Adrenal gland (tissue), 12 donors: ENCODE data around the gene STXBP5. TPM values are rescaled to one million over a fixed set of nuclear protein-coding genes. Genes with fewer than 3 reads are reported as not detected.

Source experiments
- DNase-seq, 7 donors: peaks; one replicate each; pipeline ENCODE4 v3.0.0-alpha.2; 2019 to 2020
- H3K27ac ChIP-seq, 5 donors: fragments of 200-600 bp; sonication (generic) in 4 of 5; 1 replicate in 3 of 5; 2 replicates in 2 of 5; pipeline versions ENCODE4 v1.5.1 to v1.8.0; 2016 to 2020; ENCODE audit warnings: mild to moderate bottlenecking in 1 of 5
- H3K27me3 ChIP-seq: fragments of 200-600 bp; 2 replicates; pipeline ENCODE4 v1.8.0; 2021
- H3K36me3 ChIP-seq, 2 donors: fragments of 200-600 bp; replicated peaks in 1 of 2; 1 replicate in 1 of 2; 2 replicates in 1 of 2; pipeline versions ENCODE4 v1.5.1 to v1.8.0; 2018 to 2022
- H3K4me1 ChIP-seq, 2 donors: fragments of 200-600 bp; replicated peaks in 1 of 2; 1 replicate in 1 of 2; 2 replicates in 1 of 2; pipeline versions ENCODE4 v1.5.1 to v1.8.0; 2018 to 2021
- H3K4me3 ChIP-seq, 4 donors: fragments of 200-600 bp; sonication (generic) in 3 of 4; one replicate each; pipeline ENCODE4 v1.5.1; 2016 to 2018
- H3K9me3 ChIP-seq, 3 donors: fragments of 200-600 bp; sonication (generic) in 1 of 3; replicated peaks in 1 of 3; 1 replicate in 2 of 3; 2 replicates in 1 of 3; pipeline versions ENCODE4 v1.5.1 to v1.8.0; 2016 to 2021
- POLR2A ChIP-seq, 2 donors: fragments of 450-650 bp; IDR thresholded peaks; one replicate each; pipeline ENCODE4 v1.6.1; 2017; ENCODE audit warnings: antibody characterized with exemption in 2 of 2, mild to moderate bottlenecking in 2 of 2, moderate library complexity in 1 of 2
- WGBS, 4 donors: extraction: QIAGEN DNeasy Blood & Tissue Kit in 2 of 4; methylation state at CpG; one replicate each; pipeline versions ENCODE4 v1.1.5 to v1.1.7; 2013 to 2017; 5-methylcytosine and 5-hydroxymethylcytosine counted together
- intact Hi-C, 2 donors: fragments of 100-400 bp; cut with DNase I; formaldehyde crosslinking; loops; one replicate each; pipeline versions ENCODE4 v1.14.1 to v1.15.0; 2022 to 2023
- polyA plus RNA-seq, 3 donors: library from polyadenylated mRNA; stranded (reverse); fragments of 200-250 nt in 2 of 3; fragments of 350-450 nt in 1 of 3; fragmentation: Illumina TruSeq in 1 of 3; extraction: RNeasy Lipid Tissue Mini Kit (QIAGEN cat#74804) in 1 of 3; gene quantifications; one replicate each; pipeline ENCODE4 v1.2.3, GENCODE V29; 2013 to 2014
- total RNA-seq, 9 donors: library from RNA; depleted of rRNA in 4 of 9; stranded (reverse); fragments of >200 nt in 4 of 9; fragments of 120-200 nt in 1 of 9; fragmentation: NEBNext Ultra II Directional in 1 of 9; extraction: Animal tissue kit (Norgen Biotek cat#: 25700) in 1 of 9; gene quantifications; one replicate each; pipeline versions ENCODE4 v1.1.0 to v1.2.4, GENCODE V29; 2013 to 2023
- TF ChIP-seq, protein P1 (sequence below), 6 experiments: fragments of 450-650 bp in 4 of 6; fragments of 200-600 bp in 2 of 6; sonication (generic) in 1 of 6; IDR thresholded peaks; 1 replicate in 5 of 6; 2 replicates in 1 of 6; pipeline versions ENCODE4 v1.5.1 to v1.8.0; 2016 to 2021; ENCODE audit warnings: antibody characterized with exemption in 6 of 6, mild to moderate bottlenecking in 2 of 6, moderate library complexity in 1 of 6
- donor health status: healthy with polysubstance abuse.
- donor health status: Bipolar disorder and iron deficiency.
- donor health status: DM: yes; HTN: yes; CAD: no.
- donor health status: DM: no; HTN: no; CAD: no.
- donor health status: DM: no; HTN: no; CAD: no.
- donor health status: DM: yes; HTN: yes; CAD: no.

STXBP5 gene
- total and polyA plus RNA-seq, 12 donors, result 18.0 to 66.3 (median 30.1) TPM

DNA sequence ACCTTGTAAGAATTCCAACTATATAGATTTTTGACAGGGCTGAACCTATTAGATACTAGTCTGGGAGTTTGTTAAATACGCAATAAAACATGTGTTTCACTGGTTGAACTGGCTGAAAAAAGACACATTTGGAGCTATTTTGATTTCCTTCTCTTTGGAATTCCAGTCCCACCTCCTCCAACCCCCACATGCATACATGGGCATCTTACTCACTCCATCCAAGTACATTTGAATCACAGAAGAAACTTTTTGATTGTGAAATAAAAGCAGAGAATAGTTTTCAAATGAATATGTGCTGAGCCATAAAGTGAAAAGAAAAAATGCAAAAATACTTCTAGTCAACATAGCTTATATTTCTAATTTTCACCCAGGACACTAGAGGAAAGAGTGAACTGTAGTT lies 33.9 kb upstream of the STXBP5 start:
- H3K4me1 ChIP-seq, result no peaks in the 10 kb centered on the region
- intact Hi-C loops, result no loop called here
- H3K9me3 ChIP-seq, result no peaks in the 10 kb centered on the region
- H3K36me3 ChIP-seq, result no peaks in the 10 kb centered on the region
- H3K27me3 ChIP-seq, result no peaks in the 10 kb centered on the region
- no peak overlapping the region for H3K27ac ChIP-seq
- 88 to 97% (median 93%) methylated on average over 1 of the region's 1 CpG for WGBS, 4 donors
- H3K4me3 ChIP-seq, result no peak overlapping the region
- DNase-seq, result no peak
- TF ChIP-seq POLR2A (IDR thresholded peaks at IDR 0.05), result no peak
- TF ChIP-seq, protein P1, sequence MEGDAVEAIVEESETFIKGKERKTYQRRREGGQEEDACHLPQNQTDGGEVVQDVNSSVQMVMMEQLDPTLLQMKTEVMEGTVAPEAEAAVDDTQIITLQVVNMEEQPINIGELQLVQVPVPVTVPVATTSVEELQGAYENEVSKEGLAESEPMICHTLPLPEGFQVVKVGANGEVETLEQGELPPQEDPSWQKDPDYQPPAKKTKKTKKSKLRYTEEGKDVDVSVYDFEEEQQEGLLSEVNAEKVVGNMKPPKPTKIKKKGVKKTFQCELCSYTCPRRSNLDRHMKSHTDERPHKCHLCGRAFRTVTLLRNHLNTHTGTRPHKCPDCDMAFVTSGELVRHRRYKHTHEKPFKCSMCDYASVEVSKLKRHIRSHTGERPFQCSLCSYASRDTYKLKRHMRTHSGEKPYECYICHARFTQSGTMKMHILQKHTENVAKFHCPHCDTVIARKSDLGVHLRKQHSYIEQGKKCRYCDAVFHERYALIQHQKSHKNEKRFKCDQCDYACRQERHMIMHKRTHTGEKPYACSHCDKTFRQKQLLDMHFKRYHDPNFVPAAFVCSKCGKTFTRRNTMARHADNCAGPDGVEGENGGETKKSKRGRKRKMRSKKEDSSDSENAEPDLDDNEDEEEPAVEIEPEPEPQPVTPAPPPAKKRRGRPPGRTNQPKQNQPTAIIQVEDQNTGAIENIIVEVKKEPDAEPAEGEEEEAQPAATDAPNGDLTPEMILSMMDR (IDR thresholded peaks at IDR 0.05), result no peak

DNA sequence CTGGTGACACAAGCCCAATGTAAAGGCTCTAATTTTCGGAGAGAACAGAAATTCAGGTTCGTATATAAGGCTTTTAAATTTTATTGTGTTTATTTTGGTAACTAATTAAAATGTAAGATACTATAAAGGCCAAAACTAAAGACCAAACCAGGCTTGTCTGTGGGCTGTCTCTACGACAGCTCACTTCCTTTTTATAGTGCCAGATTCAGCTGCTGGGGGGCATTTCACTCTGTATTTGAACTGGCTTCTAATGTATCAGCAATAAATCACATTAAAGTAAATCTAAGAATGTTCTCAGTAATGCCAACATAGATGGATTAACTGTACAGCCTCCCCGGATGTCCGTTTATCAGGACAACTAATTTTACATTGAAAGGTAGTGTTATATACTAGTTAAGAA lies 31.1 kb upstream of the STXBP5 start:
- no peaks in the 10 kb centered on the region for H3K36me3 ChIP-seq
- H3K27ac ChIP-seq, result no peak overlapping the region
- TF ChIP-seq POLR2A (IDR thresholded peaks at IDR 0.05), result no peak
- TF ChIP-seq, protein P1 (IDR thresholded peaks at IDR 0.05), result no peak
- H3K4me1 ChIP-seq, result no peaks in the 10 kb centered on the region
- intact Hi-C loops, result no loop called here
- DNase-seq, result no peak
- no peaks in the 10 kb centered on the region for H3K9me3 ChIP-seq
- H3K27me3 ChIP-seq, result no peaks in the 10 kb centered on the region
- no peak overlapping the region for H3K4me3 ChIP-seq
- 79 to 87% (median 84%) methylated on average over 5 of the region's 5 CpGs for WGBS, 4 donors

DNA sequence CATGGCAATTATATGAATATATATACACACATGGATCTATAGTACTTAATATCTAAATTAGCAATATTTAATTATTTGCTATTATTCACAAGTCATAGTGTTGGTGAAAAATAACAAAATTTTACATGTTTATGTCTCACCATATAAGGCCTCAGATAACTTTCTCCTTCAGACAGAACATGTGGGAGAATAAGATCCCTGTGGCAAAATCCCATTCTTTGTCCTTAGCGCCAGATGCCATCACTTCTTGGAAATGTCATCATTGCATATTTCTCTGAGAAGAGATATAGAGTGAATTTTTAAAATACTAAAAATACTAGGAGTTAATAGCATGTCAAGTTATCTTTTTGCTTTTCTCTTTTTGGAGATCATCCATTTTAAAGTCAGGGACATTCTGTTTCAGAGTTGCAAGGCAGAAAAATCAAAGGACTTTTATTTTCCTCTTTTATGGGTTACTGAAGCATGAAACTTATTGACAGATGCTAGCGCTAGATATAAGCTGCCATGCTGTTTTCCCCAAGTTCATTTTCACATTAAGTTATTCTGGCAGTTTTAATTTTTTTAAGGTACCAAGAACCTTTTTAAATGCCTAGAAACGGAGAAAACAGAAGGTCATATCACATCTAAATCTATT lies 30.4 kb upstream of the STXBP5 start:
- no peak for DNase-seq
- Histone ChIP-seq H3K9me3 (no peaks in the 10 kb centered on the region), H3K4me3 (no peak overlapping the region), H3K27me3 (no peaks in the 10 kb centered on the region), H3K4me1 (no peaks in the 10 kb centered on the region), H3K36me3 (no peaks in the 10 kb centered on the region), H3K27ac (no peak overlapping the region)
- intact Hi-C loops, result no loop called here
- 90 to 93% (median 91%) methylated on average over 3 of the region's 3 CpGs for whole genome bisulfite sequencing, 4 donors
- TF ChIP-seq, protein P1 (IDR thresholded peaks at IDR 0.05), result no peak
- no peak for TF ChIP-seq POLR2A (IDR thresholded peaks at IDR 0.05)

DNA sequence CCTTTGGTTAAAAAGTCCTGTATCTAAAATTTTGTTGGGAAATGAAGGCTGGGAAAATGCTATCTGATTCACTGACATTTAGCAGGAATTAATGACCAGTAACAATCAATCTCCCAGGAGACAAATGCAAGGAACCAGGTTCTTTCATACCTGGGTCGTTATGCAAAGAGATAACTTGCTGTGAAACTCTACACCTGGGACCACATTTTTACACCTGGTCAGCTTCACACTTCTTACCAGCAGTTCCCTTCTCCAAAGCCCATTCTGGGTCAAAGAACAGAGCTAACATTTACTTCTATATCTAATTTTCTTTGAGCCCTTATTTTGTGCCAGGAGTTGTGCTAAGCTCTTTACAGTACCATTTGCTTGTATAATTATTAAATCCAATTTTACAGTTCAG lies 27.4 kb upstream of the STXBP5 start:
- H3K27me3 ChIP-seq, result no peaks in the 10 kb centered on the region
- no peaks in the 10 kb centered on the region for H3K9me3 ChIP-seq
- 47 to 58% (median 54%) methylated on average over 1 of the region's 1 CpG for WGBS, 4 donors
- no peak for TF ChIP-seq POLR2A (IDR thresholded peaks at IDR 0.05)
- TF ChIP-seq, protein P1 (IDR thresholded peaks at IDR 0.05), result no peak
- H3K4me1 ChIP-seq, result no peaks in the 10 kb centered on the region
- no peak overlapping the region for H3K27ac ChIP-seq
- intact Hi-C loops, result no loop called here
- DNase-seq, result no peak
- H3K36me3 ChIP-seq, result no peaks in the 10 kb centered on the region
- no peak overlapping the region for H3K4me3 ChIP-seq
